GM12891 (cell line): ENCODE measurements around the gene SLIT1.

Experiments
- POLR2A ChIP-seq: IDR thresholded peaks from 2 replicates; pipeline ENCODE4 v1.6.1; 2011; ENCODE audit warnings: low read depth, low read length, control low read depth
- POLR2AphosphoS5 ChIP-seq: IDR thresholded peaks from 2 replicates; pipeline ENCODE4 v1.6.1; 2011; ENCODE audit warnings: low read depth, low read length, control low read depth
- SPI1 ChIP-seq: IDR thresholded peaks from 2 replicates; pipeline ENCODE4 v1.6.1; 2011; ENCODE audit warnings: low read depth, low read length, control low read depth
- TAF1 ChIP-seq: IDR thresholded peaks from 2 replicates; pipeline ENCODE4 v1.6.1; 2011; ENCODE audit warnings: low read depth, low read length, control low read depth

- TF ChIP-seq POLR2A (no peak), POLR2AphosphoS5 (no peak), SPI1 (no peak), TAF1 (no peak)
Measured at GRCh38 chr10:96959733-96960132, 226.0 kb downstream of the SLIT1 start.
